ENCODE results near the gene PLAU.

The PLAU gene

DNA sequence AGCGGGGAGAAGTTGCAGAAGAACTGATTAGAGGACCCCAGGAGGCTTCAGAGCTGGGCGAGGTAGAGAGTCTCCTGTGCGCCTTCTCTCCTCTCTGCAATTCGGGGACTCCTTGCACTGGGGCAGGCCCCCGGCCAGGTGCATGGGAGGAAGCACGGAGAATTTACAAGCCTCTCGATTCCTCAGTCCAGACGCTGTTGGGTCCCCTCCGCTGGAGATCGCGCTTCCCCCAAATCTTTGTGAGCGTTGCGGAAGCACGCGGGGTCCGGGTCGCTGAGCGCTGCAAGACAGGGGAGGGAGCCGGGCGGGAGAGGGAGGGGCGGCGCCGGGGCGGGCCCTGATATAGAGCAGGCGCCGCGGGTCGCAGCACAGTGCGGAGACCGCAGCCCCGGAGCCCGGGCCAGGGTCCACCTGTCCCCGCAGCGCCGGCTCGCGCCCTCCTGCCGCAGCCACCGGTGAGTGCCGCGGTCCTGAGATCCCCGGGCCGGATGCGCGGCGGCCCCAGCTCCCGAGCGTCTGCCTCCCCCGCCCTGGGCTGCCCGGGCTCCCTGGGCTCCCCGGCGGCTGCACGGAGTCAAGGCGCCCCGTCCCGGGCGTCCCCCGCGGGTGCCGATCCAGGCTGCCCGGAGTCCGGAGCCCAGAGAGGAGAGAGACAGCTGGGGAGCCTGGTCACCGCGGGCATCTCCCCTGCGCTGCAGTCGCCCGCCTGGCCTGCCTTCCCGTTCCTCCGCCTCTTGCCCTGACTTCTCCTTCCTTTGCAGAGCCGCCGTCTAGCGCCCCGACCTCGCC is at the start of gene PLAU:
Gene PLAU, plus strand, starts transcription at position 369 of the 789 bp plus-strand sequence. CDS start 424 bp downstream, outside the sequence.
- H3K4me3 ChIP-seq (replicated peaks; ENCODE audit: low read depth, low read length): peak within 1 kb of the TSS; percentile 75
- no peak for DNase-seq (ENCODE audit: extremely low read depth, low read depth)
- TF ChIP-seq, protein P1, sequence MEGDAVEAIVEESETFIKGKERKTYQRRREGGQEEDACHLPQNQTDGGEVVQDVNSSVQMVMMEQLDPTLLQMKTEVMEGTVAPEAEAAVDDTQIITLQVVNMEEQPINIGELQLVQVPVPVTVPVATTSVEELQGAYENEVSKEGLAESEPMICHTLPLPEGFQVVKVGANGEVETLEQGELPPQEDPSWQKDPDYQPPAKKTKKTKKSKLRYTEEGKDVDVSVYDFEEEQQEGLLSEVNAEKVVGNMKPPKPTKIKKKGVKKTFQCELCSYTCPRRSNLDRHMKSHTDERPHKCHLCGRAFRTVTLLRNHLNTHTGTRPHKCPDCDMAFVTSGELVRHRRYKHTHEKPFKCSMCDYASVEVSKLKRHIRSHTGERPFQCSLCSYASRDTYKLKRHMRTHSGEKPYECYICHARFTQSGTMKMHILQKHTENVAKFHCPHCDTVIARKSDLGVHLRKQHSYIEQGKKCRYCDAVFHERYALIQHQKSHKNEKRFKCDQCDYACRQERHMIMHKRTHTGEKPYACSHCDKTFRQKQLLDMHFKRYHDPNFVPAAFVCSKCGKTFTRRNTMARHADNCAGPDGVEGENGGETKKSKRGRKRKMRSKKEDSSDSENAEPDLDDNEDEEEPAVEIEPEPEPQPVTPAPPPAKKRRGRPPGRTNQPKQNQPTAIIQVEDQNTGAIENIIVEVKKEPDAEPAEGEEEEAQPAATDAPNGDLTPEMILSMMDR (IDR thresholded peaks at IDR 0.05; ENCODE audit: low read depth, low read length, missing control alignments): no peak

DNA sequence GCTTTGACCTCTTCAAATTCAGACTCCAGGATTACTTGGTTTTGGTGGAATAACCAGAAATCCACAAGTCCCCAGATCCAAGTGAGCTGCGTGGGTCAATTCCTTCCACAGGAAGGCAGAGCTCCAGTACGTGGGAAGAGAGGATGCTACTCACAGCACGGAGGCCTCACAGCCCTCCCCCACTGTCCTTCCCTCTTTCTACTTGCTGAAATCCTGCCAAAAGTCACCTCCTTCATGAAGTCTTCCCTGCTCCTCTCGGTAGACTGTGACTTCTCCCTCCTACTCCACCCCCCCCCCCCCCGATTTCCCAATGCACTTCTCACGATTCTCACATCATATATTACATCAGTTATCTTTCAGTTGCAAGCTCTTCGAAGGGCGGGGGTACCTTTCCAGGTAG is 48.9 kb upstream of the PLAU start:
- TF ChIP-seq, protein P1 (IDR thresholded peaks at IDR 0.05; ENCODE audit: low read depth, low read length, missing control alignments): no peak
- H3K4me3 ChIP-seq (replicated peaks; ENCODE audit: low read depth, low read length): no peak overlapping the region
- no peak for DNase-seq (ENCODE audit: extremely low read depth, low read depth)

DNA sequence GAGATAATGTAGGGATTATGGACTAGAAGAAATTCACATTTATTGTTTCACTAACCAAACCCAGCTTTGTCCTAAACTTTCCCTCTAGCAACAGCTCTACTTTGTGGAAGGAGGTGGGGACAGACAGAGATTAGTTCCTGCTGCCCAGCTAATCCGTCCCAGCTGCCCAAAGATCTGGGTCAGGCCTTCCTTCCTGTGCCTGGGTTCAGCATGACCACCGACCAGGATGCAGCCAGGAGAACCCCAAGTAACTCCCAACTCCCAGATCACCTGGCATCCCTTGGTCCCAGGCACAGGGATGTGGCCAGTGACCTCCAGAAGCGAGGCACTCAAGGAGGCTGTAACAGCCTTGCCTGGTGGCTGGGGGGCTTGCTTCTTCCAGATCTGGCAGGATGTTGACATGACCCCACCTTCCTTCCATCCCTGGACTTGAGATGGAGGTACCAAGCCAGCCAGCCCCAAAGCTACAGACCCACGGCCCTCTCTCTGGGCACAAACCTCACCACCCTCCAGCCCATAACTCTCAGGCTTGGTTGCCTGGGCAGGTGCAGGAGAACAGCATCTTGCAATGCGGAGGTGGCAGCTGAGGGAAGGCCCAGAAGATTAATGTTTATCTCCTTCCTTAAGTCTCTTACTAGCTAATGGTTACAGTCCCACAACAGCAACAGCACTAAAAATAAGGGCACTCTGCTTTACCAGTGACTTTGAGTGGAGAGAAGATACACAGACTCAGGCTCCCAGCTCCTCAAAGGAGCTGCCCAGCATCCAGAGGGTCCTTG is 47.7 kb upstream of the PLAU start:
- TF ChIP-seq, protein P1 (IDR thresholded peaks at IDR 0.05; ENCODE audit: low read depth, low read length, missing control alignments): no peak

DNA sequence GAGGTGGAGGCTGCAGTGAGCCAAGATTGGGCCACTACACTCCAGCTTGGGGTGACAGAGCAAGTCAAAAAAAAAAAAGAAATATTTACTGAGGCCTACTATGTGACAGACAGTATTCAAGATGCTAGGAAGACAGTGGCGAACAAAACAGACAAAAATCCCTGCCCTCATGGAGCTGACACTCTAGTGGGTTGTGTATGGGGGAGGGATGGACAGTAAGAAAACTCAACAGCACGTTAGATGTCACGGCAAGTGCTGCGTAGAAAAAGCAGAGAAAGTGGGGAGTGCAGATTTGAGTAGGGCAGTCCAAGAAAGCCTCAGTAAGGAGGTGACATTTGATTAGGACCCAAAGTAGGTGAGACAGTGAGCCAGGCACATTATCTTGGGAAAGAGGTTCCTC is 46.7 kb upstream of the PLAU start:
- no peak for DNase-seq (ENCODE audit: extremely low read depth, low read depth)
- TF ChIP-seq, protein P1 (IDR thresholded peaks at IDR 0.05; ENCODE audit: low read depth, low read length, missing control alignments): no peak
- no peak overlapping the region for H3K4me3 ChIP-seq (replicated peaks; ENCODE audit: low read depth, low read length)

More for the DNA sequence above, 47.7 kb upstream of the PLAU start:
- H3K4me3 ChIP-seq (replicated peaks; ENCODE audit: low read depth, low read length): no peak overlapping the region
- DNase-seq (ENCODE audit: extremely low read depth, low read depth): no peak

DNA sequence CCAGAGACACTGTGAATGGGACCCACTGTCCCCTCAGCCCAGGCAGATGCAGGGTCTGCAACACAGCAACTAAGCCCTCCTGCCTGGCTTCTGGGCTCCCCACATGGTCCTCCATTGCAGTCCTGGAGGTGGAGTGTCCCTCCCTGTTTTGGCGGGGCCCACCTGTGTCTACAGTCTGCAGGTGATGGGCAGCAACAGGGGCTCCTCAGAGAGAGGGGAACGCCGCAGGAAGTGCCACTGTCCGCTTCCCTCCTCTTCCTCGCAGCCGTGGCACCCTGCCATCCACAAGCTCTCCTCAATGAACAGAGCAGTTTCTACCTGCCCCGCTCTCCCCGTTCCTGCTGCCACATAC is 45.8 kb upstream of the PLAU start:
- DNase-seq (ENCODE audit: extremely low read depth, low read depth): no peak
- TF ChIP-seq, protein P1 (IDR thresholded peaks at IDR 0.05; ENCODE audit: low read depth, low read length, missing control alignments): no peak
- H3K4me3 ChIP-seq (replicated peaks; ENCODE audit: low read depth, low read length): no peak overlapping the region

DNA sequence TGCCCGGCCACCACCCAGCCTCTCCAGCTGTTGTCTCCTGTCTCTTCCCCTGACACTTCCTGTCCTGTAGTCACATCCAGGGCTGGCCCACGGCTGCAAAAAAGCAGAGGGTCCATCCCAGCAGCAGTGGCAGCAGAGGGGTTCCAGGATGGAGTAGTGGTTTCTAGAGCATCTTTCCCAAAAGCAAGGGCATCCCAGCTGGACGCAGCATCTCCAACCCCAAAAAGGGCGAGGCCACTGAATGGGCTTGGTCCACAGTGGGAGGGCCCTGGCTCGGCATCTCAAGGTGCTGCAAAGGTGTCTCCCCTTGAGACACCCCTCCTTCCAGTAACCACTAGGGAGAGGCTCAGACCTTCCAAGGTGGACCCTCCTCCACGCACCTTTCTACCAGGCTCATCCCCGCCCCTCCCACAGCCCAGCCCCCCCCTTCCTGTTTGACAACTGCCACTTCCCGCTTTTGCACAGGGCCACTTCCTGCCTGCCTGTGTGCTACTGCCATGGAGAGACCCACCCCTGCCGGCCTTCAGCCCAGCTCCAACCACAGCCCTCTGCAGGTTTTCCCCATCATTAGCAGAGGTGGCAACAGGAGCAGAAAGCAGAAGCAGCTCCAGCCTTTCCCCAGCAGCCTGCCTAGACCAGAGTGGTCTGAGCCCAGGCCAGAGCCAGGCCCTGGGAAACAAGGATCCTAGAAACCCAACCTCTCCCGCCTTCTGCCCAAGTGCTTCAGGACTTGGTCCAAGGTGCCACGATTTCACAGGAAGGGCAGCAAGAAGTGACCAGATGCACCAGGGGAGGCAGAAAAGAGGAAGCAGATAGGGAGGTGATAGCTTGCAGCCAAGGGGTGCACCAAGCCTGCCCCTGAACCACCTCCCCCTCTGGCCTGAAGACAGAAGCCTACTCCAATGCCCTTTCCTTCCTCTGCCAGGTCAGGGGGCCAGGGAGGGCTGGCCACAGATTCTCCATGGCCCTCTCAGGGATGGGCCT is 45.2 kb upstream of the PLAU start:
- no peak overlapping the region for H3K4me3 ChIP-seq (replicated peaks; ENCODE audit: low read depth, low read length)
- no peak for DNase-seq (ENCODE audit: extremely low read depth, low read depth)
- TF ChIP-seq, protein P1 (IDR thresholded peaks at IDR 0.05; ENCODE audit: low read depth, low read length, missing control alignments): no peak

Measured in HFF-Myc (cell line).